ENCODE measurements around the gene PTGES.
"Not testable (repeated sequence)": the region's sequence is repeated elsewhere in the genome, so short reads cannot be mapped to it uniquely, and the experiment has no call there.

PTGES gene, protein sequence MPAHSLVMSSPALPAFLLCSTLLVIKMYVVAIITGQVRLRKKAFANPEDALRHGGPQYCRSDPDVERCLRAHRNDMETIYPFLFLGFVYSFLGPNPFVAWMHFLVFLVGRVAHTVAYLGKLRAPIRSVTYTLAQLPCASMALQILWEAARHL

GRCh38 chr9:129752900-129753729 is at the start of gene PTGES:
Gene PTGES, minus strand, starts transcription at chr9:129753042. Its CDS starts 30 bp downstream, at chr9:129753012.
- peak; percentile 13 for DNase-seq

GRCh38 chr9:129801504-129801903 is 48.7 kb upstream of the PTGES start:
- no peak for DNase-seq

GRCh38 chr9:129798973-129799372 is 46.1 kb upstream of the PTGES start:
- DNase-seq, result no peak

- DNase-seq, result not testable (repeated sequence)
Observed at GRCh38 chr9:129796029-129796428, 43.2 kb upstream of the PTGES start.

GRCh38 chr9:129794549-129794948 is 41.7 kb upstream of the PTGES start:
- DNase-seq, result no peak

- no peak for DNase-seq
Observed at GRCh38 chr9:129786481-129786880, 33.6 kb upstream of the PTGES start.

DNA sequence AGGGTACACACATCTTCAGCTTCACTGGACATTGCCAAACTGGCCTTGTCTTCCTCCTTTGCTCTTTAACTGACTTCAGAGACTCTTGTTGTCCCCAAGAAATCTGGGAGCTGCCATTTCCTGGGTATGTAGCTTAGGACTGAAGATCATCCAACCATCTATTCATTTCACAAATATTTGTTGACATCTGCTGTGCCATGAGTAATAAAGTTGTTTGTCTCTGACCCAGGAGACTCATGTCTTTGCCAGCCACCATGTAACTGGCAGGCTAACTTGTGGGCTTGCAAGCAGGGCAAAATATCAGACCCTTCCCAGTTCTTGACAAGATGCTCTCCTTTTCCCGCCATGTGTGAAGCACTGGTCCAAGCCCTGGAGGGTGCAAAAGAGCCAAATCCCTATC is 33.0 kb upstream of the PTGES start:
- no peak for DNase-seq

- DNase-seq, result not testable (repeated sequence)
Observed at GRCh38 chr9:129784970-129785369, 32.1 kb upstream of the PTGES start.

- no peak for DNase-seq
Observed at GRCh38 chr9:129783516-129784361, 30.9 kb upstream of the PTGES start.

GRCh38 chr9:129781981-129782380 is 29.1 kb upstream of the PTGES start:
- no peak for DNase-seq

DNA sequence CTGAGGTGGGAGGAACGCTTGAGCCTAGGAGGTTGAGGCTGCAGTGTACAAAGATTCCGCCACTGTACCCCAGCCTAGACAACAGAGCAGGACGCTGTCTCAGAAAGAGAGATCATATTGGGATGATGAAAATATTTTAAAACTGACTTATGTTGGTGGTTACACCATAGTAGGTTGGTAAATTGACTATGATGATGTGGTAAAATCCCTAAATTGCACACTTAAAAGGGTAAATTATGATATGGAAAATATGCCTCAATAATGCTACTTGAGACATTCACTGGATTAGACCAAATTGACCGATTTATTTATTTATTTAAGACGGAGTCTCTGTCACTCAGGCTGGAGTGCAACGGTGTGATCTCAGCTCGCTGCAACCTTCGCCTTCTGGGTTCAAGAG is 28.3 kb upstream of the PTGES start:
- no peak for DNase-seq

DNA sequence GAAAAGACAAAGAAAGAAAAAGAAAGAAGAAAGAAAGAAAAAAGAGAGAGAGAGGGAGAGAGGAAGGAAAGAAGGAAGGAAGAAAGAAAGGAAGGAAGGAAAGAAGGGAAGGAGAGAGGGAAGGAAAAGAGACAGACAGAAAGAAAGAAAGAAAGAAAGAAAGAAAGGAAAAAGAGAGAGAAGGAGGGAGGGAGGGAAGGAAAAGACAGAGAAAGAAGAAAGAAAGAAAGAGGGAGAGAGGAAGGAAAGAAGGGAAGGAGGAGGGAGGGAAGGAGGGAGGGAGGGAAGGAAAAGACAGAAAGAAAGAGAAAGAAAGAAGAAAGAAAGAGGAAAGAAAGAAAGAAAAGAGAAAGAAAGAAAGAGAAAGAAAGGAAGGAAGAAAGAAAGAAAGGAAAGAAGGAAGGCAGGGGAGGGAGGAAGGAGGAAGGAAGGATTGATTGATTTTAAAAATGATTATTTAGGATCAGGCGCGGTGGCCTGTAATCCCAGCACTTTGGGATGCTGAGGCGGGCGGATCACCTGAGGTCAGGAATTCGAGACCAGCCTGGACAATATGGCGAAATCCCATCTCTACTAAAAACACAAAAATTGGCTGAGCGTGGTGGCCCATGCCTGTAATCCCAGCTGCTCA is 26.8 kb upstream of the PTGES start:
- DNase-seq, result no peak

- no peak for DNase-seq
Observed at GRCh38 chr9:129778469-129778868, 25.6 kb upstream of the PTGES start.

- no peak for DNase-seq
Observed at GRCh38 chr9:129777769-129778130, 24.9 kb upstream of the PTGES start.

GRCh38 chr9:129776938-129777768 is 24.3 kb upstream of the PTGES start:
- DNase-seq, result no peak

GRCh38 chr9:129776566-129776937 is 23.7 kb upstream of the PTGES start:
- no peak for DNase-seq

DNA sequence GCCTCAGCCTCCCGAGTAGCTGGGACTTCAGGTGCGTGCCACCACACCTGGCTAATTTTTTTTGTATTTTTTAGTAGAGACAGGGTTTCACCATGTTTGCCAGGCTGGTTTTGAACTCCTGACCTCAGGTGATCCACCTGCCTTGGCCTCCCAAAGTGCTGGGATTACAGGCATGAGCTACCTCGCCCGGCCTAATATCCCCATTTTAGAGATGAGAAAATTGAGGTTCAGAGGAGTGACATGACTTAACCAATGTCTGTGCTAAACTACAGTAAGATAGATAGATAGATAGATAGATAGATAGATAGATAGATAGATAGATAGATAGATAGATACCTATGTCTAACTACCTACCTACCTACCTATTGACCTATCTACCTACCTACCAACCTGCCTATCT is 23.3 kb upstream of the PTGES start:
- DNase-seq, result not testable (repeated sequence)

DNA sequence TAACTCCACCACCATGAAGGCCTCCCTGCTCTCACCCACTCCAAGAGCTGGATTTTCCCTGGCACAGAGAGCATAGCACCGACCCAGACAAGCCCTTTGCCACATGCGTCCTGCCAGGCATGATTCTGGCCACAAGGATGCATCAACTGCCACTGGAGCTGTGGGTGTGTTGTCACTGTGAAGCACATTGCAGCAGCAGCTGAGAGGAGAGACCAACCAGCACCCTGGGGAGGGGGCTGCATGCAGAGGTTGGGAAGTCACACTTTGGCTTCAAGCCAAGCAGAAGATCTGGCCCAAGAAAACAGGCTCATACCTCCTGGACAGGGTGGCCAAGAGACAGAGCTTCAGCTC is 22.6 kb upstream of the PTGES start:
- DNase-seq, result no peak

GRCh38 chr9:129774791-129775447 is 22.1 kb upstream of the PTGES start:
- no peak for DNase-seq

DNA sequence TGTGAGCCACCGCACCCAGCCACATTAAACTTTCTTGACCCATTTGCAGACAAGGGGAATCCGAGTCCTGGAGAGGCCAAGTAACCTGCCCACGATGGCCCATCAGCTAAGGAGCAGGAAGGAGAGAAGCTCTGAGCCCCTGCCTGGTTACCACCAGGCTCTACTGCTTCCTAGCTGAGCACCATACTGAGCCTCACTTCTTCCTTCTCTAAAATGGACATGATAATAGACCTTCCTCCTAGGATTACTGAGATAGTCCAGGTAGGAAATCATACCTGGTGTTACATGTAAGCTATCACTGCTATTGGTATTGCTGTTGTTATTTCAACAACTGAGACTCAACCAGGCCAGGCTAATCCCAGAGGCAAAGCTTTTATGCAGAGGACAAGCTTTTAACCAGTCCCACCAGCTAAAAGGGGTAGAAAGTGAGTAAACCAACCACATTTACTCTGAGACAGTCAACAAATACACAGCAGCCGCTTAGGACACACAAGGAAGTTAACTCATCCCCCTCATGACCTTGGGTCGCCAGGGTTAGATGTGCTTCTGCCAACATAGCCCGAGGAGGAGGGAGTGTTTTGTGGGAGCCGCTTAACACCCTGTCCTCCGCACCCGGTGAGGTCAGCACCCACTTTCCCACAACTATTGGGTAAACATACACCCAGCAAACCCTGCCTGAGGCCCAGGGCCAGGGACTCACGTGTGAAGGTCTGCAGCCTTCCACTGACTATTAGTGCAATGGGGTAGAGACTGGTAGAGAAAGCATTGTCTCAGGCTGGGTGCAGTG is 20.6 kb upstream of the PTGES start:
- DNase-seq, result no peak

GRCh38 chr9:129770741-129771140 is 17.9 kb upstream of the PTGES start:
- DNase-seq, result no peak

Data from NCI-H526 treated with DMSO at 0.1 percent for 48 hours (cell line).